HG03159 (cell line): ENCODE results near the gene NMT1.
"Not testable (repeated sequence)": the region's sequence is repeated elsewhere in the genome, so short reads cannot be mapped to it uniquely, and the experiment has no call there.

Source experiments
- ATAC-seq: cut with Tn5 transposase; IDR thresholded peaks from one replicate; pipeline ENCODE4 v1.9.1; 2021; ENCODE audit warnings: mild to moderate bottlenecking, moderate library complexity; ENCODE audit not compliant: unreplicated experiment

Gene NMT1

GRCh38 chr17:45036691-45037090 is 24.4 kb upstream of the NMT1 start:
- no peak for ATAC-seq

GRCh38 chr17:45038728-45039634 is 22.1 kb upstream of the NMT1 start:
- ATAC-seq: no peak

- no peak for ATAC-seq
Measured at GRCh38 chr17:45040459-45040858, 20.7 kb upstream of the NMT1 start.

- ATAC-seq: no peak
Measured at GRCh38 chr17:45042346-45043120, 18.6 kb upstream of the NMT1 start.

- ATAC-seq: no peak
Measured at GRCh38 chr17:45043813-45044540, 17.1 kb upstream of the NMT1 start.

GRCh38 chr17:45046537-45047125 is 14.5 kb upstream of the NMT1 start:
- no peak for ATAC-seq

- ATAC-seq: no peak
Measured at GRCh38 chr17:45048795-45049563, 12.1 kb upstream of the NMT1 start.

GRCh38 chr17:45050481-45051059 is 10.5 kb upstream of the NMT1 start:
- ATAC-seq: no peak

GRCh38 chr17:45051060-45051719 is 9.9 kb upstream of the NMT1 start, which contains the start of gene DCAKD:
TSS of gene DCAKD (minus strand) at chr17:45051632. CDS start at chr17:45034885, 16,747 bp downstream.
- ATAC-seq: peak; percentile 88

- not testable (repeated sequence) for ATAC-seq
Measured at GRCh38 chr17:45051720-45052051, 9.4 kb upstream of the NMT1 start.

GRCh38 chr17:45052052-45052772 is 8.9 kb upstream of the NMT1 start:
- no peak for ATAC-seq

GRCh38 chr17:45060382-45060796 is 728 bp upstream of the NMT1 start:
- ATAC-seq: no peak

- ATAC-seq: no peak
Measured at GRCh38 chr17:45061606-45062205, 589 bp downstream of the NMT1 start.

- ATAC-seq: no peak
Measured at GRCh38 chr17:45063198-45063597, 2.1 kb downstream of the NMT1 start.

- ATAC-seq: no peak
Measured at GRCh38 chr17:45067637-45068036, 6.5 kb downstream of the NMT1 start.

- ATAC-seq: no peak
Measured at GRCh38 chr17:45070001-45070400, 8.9 kb downstream of the NMT1 start.

GRCh38 chr17:45070809-45071208 is 9.7 kb downstream of the NMT1 start:
- ATAC-seq: no peak

- no peak for ATAC-seq
Measured at GRCh38 chr17:45073414-45074070, 12.4 kb downstream of the NMT1 start.
